Stomach (tissue), 4 donors: ENCODE data around the gene CDC37L1.

ENCODE experiments used
- POLR2A ChIP-seq, 4 donors: fragments of 450-650 bp; IDR thresholded peaks; one replicate each; pipeline ENCODE4 v1.6.1; 2016; ENCODE audit warnings: antibody characterized with exemption in 4 of 4, control low read depth in 2 of 4, mild to moderate bottlenecking in 1 of 4, moderate library complexity in 1 of 4
- POLR2AphosphoS5 ChIP-seq, 3 donors: sonication (generic); formaldehyde crosslinking; IDR thresholded peaks; one replicate each; pipeline ENCODE4 v1.6.1; 2016; ENCODE audit warnings: antibody characterized with exemption in 3 of 3
- TF ChIP-seq, protein P1 (sequence below), 7 experiments: fragments of 450-650 bp in 4 of 7; fragments of 200-600 bp in 3 of 7; sonication (generic) in 3 of 7; IDR thresholded peaks; one replicate each; pipeline ENCODE4 v1.5.1; 2016 to 2019; ENCODE audit warnings: antibody characterized with exemption in 7 of 7, control low read depth in 2 of 7, mild to moderate bottlenecking in 1 of 7

DNA sequence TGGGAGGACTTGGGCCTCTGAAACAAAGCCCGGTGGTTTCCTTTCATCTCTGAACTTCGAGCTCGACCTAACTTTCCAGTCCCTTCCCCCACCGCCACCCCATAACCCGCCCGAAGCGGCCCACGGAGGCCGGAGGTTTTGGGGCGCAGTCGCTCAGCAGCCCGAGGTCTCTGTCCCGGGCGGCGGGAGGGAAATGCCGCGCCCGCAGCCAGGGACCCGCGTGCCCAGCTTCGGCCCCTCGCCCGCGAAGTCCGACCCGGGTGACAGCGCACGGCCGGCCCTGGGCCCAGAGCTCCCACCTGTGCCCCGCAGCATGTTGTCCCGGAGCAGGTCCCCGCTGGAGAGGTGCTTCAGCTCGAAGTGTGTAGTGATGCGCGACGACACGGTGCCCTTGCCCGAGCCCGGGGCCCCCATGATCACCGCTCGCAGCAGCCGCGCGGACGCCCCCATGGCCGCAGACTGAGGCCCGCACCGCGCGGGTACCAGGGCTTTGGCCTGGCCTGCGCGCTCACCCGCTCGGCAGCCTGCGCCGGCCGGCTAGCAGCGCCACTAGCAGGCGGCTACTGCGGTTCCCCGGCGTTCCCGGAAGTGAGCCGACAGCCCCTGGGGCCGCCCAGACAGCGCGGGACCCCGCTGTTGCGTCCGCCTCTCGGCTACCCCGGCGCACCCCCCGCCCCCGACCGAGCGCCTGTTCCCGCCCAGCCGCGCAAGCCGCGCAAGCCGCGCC lies 61.4 kb downstream of the CDC37L1 start, which contains the start of gene AK3:
- TF ChIP-seq POLR2AphosphoS5 (IDR thresholded peaks at IDR 0.05) (peak; percentile 59 to 94 (median 93)), POLR2A (IDR thresholded peaks at IDR 0.05) (peak in 1 of 4 donors; percentile 48)
- TF ChIP-seq, protein P1, sequence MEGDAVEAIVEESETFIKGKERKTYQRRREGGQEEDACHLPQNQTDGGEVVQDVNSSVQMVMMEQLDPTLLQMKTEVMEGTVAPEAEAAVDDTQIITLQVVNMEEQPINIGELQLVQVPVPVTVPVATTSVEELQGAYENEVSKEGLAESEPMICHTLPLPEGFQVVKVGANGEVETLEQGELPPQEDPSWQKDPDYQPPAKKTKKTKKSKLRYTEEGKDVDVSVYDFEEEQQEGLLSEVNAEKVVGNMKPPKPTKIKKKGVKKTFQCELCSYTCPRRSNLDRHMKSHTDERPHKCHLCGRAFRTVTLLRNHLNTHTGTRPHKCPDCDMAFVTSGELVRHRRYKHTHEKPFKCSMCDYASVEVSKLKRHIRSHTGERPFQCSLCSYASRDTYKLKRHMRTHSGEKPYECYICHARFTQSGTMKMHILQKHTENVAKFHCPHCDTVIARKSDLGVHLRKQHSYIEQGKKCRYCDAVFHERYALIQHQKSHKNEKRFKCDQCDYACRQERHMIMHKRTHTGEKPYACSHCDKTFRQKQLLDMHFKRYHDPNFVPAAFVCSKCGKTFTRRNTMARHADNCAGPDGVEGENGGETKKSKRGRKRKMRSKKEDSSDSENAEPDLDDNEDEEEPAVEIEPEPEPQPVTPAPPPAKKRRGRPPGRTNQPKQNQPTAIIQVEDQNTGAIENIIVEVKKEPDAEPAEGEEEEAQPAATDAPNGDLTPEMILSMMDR (IDR thresholded peaks at IDR 0.05): peak in 1 of 7 experiments; percentile 17
